ENCODE results near the gene ANXA6.

Gene ANXA6

DNA sequence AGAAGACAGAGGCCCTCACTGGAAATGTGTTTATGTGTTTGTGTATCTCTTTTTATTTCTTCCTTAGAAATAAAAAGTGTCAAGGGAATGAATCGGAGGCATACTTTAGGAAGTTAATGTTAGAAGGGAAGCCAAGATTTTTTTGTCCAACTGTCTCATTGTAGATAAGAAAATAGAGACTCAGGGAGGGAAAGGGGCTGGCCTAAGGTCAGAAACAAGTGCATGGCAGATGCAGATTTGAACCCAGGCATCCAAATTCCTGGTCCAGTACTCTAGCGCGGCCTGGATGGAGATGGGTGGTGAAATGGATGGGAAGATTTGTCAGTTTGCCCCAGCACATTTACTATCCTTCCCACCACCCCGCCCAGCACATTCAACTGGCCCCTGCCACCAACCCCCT, 56.9 kb downstream of the ANXA6 start (continued):
- TF ChIP-seq, protein P1, sequence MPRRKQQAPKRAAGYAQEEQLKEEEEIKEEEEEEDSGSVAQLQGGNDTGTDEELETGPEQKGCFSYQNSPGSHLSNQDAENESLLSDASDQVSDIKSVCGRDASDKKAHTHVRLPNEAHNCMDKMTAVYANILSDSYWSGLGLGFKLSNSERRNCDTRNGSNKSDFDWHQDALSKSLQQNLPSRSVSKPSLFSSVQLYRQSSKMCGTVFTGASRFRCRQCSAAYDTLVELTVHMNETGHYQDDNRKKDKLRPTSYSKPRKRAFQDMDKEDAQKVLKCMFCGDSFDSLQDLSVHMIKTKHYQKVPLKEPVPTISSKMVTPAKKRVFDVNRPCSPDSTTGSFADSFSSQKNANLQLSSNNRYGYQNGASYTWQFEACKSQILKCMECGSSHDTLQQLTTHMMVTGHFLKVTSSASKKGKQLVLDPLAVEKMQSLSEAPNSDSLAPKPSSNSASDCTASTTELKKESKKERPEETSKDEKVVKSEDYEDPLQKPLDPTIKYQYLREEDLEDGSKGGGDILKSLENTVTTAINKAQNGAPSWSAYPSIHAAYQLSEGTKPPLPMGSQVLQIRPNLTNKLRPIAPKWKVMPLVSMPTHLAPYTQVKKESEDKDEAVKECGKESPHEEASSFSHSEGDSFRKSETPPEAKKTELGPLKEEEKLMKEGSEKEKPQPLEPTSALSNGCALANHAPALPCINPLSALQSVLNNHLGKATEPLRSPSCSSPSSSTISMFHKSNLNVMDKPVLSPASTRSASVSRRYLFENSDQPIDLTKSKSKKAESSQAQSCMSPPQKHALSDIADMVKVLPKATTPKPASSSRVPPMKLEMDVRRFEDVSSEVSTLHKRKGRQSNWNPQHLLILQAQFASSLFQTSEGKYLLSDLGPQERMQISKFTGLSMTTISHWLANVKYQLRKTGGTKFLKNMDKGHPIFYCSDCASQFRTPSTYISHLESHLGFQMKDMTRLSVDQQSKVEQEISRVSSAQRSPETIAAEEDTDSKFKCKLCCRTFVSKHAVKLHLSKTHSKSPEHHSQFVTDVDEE (CRISPR knock-in tag; IDR thresholded peaks at IDR 0.05), result no peak

DNA sequence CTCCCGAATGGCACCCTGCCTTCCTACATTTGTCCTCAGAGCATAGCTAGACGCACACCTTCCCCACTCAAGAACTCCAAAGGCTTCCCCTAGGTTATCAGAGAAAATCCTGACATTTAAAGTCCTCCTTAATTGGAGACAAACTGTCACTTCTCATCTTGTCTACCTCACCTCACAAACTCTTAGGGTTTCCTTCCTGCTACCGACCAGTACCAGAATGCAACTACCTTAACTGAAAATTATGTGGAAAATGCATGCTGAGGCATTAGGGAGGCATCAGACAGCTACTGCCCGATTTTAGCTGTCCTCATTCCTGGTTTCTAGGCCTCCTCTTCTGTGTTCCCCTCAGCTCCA, 58.8 kb downstream of the ANXA6 start:
- TF ChIP-seq, protein P2, sequence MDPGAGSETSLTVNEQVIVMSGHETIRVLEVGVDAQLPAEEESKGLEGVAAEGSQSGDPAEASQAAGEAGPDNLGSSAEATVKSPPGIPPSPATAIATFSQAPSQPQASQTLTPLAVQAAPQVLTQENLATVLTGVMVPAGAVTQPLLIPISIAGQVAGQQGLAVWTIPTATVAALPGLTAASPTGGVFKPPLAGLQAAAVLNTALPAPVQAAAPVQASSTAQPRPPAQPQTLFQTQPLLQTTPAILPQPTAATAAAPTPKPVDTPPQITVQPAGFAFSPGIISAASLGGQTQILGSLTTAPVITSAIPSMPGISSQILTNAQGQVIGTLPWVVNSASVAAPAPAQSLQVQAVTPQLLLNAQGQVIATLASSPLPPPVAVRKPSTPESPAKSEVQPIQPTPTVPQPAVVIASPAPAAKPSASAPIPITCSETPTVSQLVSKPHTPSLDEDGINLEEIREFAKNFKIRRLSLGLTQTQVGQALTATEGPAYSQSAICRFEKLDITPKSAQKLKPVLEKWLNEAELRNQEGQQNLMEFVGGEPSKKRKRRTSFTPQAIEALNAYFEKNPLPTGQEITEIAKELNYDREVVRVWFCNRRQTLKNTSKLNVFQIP (CRISPR knock-in tag; IDR thresholded peaks at IDR 0.05; ENCODE audit: borderline replicate concordance, low read depth), result no peak
- TF ChIP-seq BACH2 (CRISPR knock-in tag; IDR thresholded peaks at IDR 0.05; ENCODE audit: borderline replicate concordance) (no peak), ZNF565 (CRISPR knock-in tag; conservative IDR thresholded peaks at IDR 0.05; ENCODE audit: low read depth) (no peak), OSR1 (CRISPR knock-in tag; IDR thresholded peaks at IDR 0.05) (no peak), ZNF70 (CRISPR knock-in tag; IDR thresholded peaks at IDR 0.05) (no peak), GLIS3 (CRISPR knock-in tag; IDR thresholded peaks at IDR 0.05) (no peak), RARB (CRISPR knock-in tag; IDR thresholded peaks at IDR 0.05) (no peak), ZC3H10 (CRISPR knock-in tag; IDR thresholded peaks at IDR 0.05) (no peak), TOX (CRISPR knock-in tag; IDR thresholded peaks at IDR 0.05; ENCODE audit: borderline replicate concordance) (no peak), ZFP30 (CRISPR knock-in tag; IDR thresholded peaks at IDR 0.05) (no peak), CSDC2 (CRISPR knock-in tag; IDR thresholded peaks at IDR 0.05) (no peak), ZFP3 (CRISPR knock-in tag; IDR thresholded peaks at IDR 0.05) (no peak), SNAI2 (CRISPR knock-in tag; IDR thresholded peaks at IDR 0.05) (no peak), ESRRG (CRISPR knock-in tag; IDR thresholded peaks at IDR 0.05) (no peak)
- TF ChIP-seq, protein P3, sequence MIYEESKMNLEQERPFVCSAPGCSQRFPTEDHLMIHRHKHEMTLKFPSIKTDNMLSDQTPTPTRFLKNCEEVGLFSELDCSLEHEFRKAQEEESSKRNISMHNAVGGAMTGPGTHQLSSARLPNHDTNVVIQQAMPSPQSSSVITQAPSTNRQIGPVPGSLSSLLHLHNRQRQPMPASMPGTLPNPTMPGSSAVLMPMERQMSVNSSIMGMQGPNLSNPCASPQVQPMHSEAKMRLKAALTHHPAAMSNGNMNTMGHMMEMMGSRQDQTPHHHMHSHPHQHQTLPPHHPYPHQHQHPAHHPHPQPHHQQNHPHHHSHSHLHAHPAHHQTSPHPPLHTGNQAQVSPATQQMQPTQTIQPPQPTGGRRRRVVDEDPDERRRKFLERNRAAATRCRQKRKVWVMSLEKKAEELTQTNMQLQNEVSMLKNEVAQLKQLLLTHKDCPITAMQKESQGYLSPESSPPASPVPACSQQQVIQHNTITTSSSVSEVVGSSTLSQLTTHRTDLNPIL (CRISPR knock-in tag; IDR thresholded peaks at IDR 0.05; ENCODE audit: low read depth), result no peak
- TF ChIP-seq, protein P4, sequence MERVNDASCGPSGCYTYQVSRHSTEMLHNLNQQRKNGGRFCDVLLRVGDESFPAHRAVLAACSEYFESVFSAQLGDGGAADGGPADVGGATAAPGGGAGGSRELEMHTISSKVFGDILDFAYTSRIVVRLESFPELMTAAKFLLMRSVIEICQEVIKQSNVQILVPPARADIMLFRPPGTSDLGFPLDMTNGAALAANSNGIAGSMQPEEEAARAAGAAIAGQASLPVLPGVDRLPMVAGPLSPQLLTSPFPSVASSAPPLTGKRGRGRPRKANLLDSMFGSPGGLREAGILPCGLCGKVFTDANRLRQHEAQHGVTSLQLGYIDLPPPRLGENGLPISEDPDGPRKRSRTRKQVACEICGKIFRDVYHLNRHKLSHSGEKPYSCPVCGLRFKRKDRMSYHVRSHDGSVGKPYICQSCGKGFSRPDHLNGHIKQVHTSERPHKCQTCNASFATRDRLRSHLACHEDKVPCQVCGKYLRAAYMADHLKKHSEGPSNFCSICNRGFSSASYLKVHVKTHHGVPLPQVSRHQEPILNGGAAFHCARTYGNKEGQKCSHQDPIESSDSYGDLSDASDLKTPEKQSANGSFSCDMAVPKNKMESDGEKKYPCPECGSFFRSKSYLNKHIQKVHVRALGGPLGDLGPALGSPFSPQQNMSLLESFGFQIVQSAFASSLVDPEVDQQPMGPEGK (CRISPR knock-in tag; IDR thresholded peaks at IDR 0.05; ENCODE audit: borderline replicate concordance), result no peak
- TF ChIP-seq, protein P1 (CRISPR knock-in tag; IDR thresholded peaks at IDR 0.05), result no peak
- ATAC-seq, result no peak

DNA sequence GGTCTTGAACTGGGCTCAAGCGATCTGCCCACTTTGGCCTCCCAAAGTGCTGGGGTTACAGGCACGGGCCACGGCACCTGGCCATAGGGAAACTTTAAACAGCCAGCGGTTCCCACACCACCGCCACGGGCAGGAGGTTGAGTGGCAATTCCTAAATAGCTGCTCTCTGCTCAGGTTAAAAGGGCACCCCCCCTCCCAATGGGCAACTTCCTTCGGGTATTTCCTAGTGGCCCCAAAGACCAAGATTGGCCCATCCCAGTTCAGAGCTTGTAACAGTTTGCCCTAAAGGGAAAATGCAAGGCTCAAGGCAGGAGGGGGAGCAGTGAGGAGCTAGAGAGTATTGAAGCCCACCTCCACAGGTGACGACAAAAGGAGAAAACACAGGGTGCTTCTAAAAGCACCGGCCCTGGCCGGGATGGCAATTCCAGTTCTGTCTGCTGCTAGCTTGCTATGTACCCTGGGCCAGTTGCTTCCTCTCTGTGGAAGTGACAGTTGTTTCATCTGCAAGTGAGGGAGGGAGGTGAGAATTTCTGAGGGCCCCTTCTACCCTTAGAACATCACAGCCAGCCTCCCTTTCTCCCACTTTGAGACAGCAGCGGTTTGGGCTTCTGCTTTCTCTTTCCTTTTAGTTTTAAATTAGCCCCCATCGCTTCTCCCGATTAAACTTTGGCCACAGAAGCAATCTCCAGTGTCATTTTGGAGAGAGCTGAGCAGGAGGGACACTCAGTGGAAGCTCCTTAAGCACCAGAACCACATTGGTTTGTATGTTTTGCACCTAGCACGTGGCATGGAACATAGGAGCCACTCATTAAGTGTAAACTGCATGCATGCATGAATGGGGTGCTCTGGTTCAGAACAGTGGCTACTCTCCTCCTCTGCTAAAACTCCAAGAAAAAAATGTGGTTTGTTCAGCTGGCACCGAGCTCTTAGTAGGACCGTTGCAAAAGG, 59.5 kb downstream of the ANXA6 start:
- ATAC-seq, result no peak
- TF ChIP-seq, protein P3 (CRISPR knock-in tag; IDR thresholded peaks at IDR 0.05; ENCODE audit: low read depth), result no peak
- TF ChIP-seq ZFP30 (CRISPR knock-in tag; IDR thresholded peaks at IDR 0.05) (no peak), ZFP3 (CRISPR knock-in tag; IDR thresholded peaks at IDR 0.05) (no peak), ISL1 (CRISPR knock-in tag; IDR thresholded peaks at IDR 0.05) (no peak), ZNF8 (CRISPR knock-in tag; IDR thresholded peaks at IDR 0.05) (no peak), BACH2 (CRISPR knock-in tag; IDR thresholded peaks at IDR 0.05; ENCODE audit: borderline replicate concordance) (no peak), OSR1 (CRISPR knock-in tag; IDR thresholded peaks at IDR 0.05) (no peak), GLIS3 (CRISPR knock-in tag; IDR thresholded peaks at IDR 0.05) (no peak)
- TF ChIP-seq, protein P2 (CRISPR knock-in tag; IDR thresholded peaks at IDR 0.05; ENCODE audit: borderline replicate concordance, low read depth), result no peak
- TF ChIP-seq, protein P1 (CRISPR knock-in tag; IDR thresholded peaks at IDR 0.05), result no peak

Measured in SK-N-SH treated with all-trans-retinoic acid at 6 μM for 48 hours (cell line).